Keratinocyte (primary cell): Measurements from ENCODE around the gene FBLN1.

ENCODE experiments used
- EZH2 ChIP-seq: IDR thresholded peaks from one replicate; pipeline ENCODE4 v1.6.1; 2012; ENCODE audit warnings: inconsistent platforms, mild to moderate bottlenecking, low read length, moderate library complexity
- TF ChIP-seq, protein P1 (sequence below), 3 experiments: IDR thresholded peaks in 1 of 3; conservative IDR thresholded peaks in 1 of 3; optimal IDR thresholded peaks in 1 of 3; 2 replicates in 2 of 3; 3 replicates in 1 of 3; pipeline versions ENCODE3 to v1.5.1; 2011; ENCODE audit warnings: low read length in 3 of 3, mild to moderate bottlenecking in 3 of 3, moderate library complexity in 2 of 3, control low read depth in 1 of 3, inconsistent platforms in 1 of 3; ENCODE audit not compliant: insufficient read depth in 2 of 3; ENCODE audit errors: extremely low read depth in 1 of 3

DNA sequence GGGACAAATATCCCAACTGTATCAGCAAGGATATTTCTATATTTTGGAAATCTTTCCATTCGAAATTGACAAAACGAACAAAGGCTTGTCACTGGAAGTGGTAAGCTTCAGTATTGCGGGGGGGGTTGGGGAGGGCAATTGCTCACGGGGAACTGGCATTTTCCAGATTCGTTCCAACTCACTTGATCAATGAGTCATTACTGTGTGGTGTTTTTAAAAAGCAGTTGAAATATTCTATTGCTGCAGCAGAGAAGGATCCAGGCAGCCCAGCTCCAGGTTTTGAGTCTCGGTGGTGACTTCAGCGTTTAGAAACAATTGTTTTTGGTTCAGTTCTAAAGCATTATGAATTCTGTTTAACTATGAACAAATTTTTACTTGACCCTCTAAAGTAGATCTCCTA is 33.8 kb upstream of the FBLN1 start:
- TF ChIP-seq, protein P1, sequence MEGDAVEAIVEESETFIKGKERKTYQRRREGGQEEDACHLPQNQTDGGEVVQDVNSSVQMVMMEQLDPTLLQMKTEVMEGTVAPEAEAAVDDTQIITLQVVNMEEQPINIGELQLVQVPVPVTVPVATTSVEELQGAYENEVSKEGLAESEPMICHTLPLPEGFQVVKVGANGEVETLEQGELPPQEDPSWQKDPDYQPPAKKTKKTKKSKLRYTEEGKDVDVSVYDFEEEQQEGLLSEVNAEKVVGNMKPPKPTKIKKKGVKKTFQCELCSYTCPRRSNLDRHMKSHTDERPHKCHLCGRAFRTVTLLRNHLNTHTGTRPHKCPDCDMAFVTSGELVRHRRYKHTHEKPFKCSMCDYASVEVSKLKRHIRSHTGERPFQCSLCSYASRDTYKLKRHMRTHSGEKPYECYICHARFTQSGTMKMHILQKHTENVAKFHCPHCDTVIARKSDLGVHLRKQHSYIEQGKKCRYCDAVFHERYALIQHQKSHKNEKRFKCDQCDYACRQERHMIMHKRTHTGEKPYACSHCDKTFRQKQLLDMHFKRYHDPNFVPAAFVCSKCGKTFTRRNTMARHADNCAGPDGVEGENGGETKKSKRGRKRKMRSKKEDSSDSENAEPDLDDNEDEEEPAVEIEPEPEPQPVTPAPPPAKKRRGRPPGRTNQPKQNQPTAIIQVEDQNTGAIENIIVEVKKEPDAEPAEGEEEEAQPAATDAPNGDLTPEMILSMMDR (optimal IDR thresholded peaks at IDR 0.05 in 1 of 3, IDR thresholded peaks at IDR 0.05 in 1 of 3, conservative IDR thresholded peaks at IDR 0.05 in 1 of 3; ENCODE audit: extremely low read depth in 1 of 3, insufficient read depth in 2 of 3, low read length in 3 of 3) = no peak
- TF ChIP-seq EZH2 = no peak
